Natural killer cell (primary cell): ENCODE measurements around the gene RAI1. TPM values are rescaled to one million over a fixed set of nuclear protein-coding genes. Genes with fewer than 3 reads are reported as not detected.
A peak's percentile ranks its signal among the peaks of the same experiment; 100 is the strongest.

Source experiments
- ATAC-seq, 3 donors: fragments of 150-1000 bp in 2 of 3; fragments of 200-7000 bp in 1 of 3; cut with Tn5 transposase; 1 replicate in 1 of 3; 2 replicates in 2 of 3; pipeline ENCODE4 v1.10.0; 2021; ENCODE audit warnings: mild to moderate bottlenecking in 2 of 3, moderate library complexity in 2 of 3
- DNase-seq, 2 donors: peaks; one replicate each; pipeline versions ENCODE4 v3.0.0 to v3.0.0-alpha.2; 2013 to 2021; ENCODE audit warnings: mixed read lengths in 1 of 2
- H3K27ac ChIP-seq: one replicate; pipeline ENCODE4 v1.5.1; 2013; ENCODE audit warnings: mild to moderate bottlenecking, low read length
- H3K27me3 ChIP-seq: one replicate; pipeline ENCODE4 v1.6.1; 2013; ENCODE audit warnings: low read length; ENCODE audit not compliant: control insufficient read depth, insufficient read depth
- H3K36me3 ChIP-seq: one replicate; pipeline ENCODE4 v1.6.1; 2013; ENCODE audit warnings: low read length; ENCODE audit not compliant: control insufficient read depth, insufficient read depth
- H3K4me1 ChIP-seq: one replicate; pipeline ENCODE4 v1.6.1; 2013; ENCODE audit warnings: low read length; ENCODE audit not compliant: control insufficient read depth, insufficient read depth
- H3K4me3 ChIP-seq: one replicate; pipeline ENCODE4 v1.5.1; 2013; ENCODE audit warnings: low read length
- H3K9me3 ChIP-seq: one replicate; pipeline ENCODE4 v1.6.1; 2013; ENCODE audit warnings: low read length; ENCODE audit not compliant: control insufficient read depth, insufficient read depth
- H3K27ac Mint-ChIP-seq, 2 donors: one replicate each; pipeline ENCODE4 v1.8.0; 2022; ENCODE audit warnings: mild to moderate bottlenecking in 2 of 2, mixed read lengths in 2 of 2, moderate library complexity in 1 of 2
- H3K27me3 Mint-ChIP-seq, 2 donors: one replicate each; pipeline ENCODE4 v1.8.0; 2022; ENCODE audit warnings: low read depth in 2 of 2, mixed read lengths in 2 of 2
- H3K36me3 Mint-ChIP-seq: one replicate; pipeline ENCODE4 v1.8.0; 2022; ENCODE audit warnings: mixed read lengths
- H3K4me1 Mint-ChIP-seq, 2 donors: one replicate each; pipeline ENCODE4 v1.8.0; 2022; ENCODE audit warnings: mixed read lengths in 2 of 2
- H3K4me3 Mint-ChIP-seq: one replicate; pipeline ENCODE4 v1.8.0; 2022; ENCODE audit warnings: mild to moderate bottlenecking, moderate library complexity, mixed read lengths
- H3K9me3 Mint-ChIP-seq, 2 donors: one replicate each; pipeline ENCODE4 v1.8.0; 2022; ENCODE audit warnings: mixed read lengths in 2 of 2
- WGBS: methylation state at CpG from one replicate; pipeline ENCODE4 v1.1.7; 2013; ENCODE audit warnings: missing lambda C conversion rate; ENCODE audit not compliant: insufficient coverage; 5-methylcytosine and 5-hydroxymethylcytosine counted together
- intact Hi-C: fragments of 100-400 bp; cut with micrococcal nuclease; formaldehyde crosslinking; loops from one replicate; pipeline ENCODE4 v1.14.2; 2022
- total RNA-seq, 4 donors: library from RNA; stranded (reverse); fragments of 120-200 nt in 1 of 4; gene quantifications; one replicate each; pipeline versions ENCODE4 v1.2.3 to v1.2.4, GENCODE V29; 2013 to 2022
- TF ChIP-seq, protein P1 (sequence below): fragments of 200-600 bp; IDR thresholded peaks from one replicate; pipeline ENCODE4 v1.8.0; 2022; ENCODE audit warnings: antibody characterized with exemption

The RAI1 gene
- total RNA-seq, 3 donors from 2014 or later (not counting 1 experiment from before 2014, with no cell fraction given) = 39.8 to 55.0 (median 49.4) TPM

DNA sequence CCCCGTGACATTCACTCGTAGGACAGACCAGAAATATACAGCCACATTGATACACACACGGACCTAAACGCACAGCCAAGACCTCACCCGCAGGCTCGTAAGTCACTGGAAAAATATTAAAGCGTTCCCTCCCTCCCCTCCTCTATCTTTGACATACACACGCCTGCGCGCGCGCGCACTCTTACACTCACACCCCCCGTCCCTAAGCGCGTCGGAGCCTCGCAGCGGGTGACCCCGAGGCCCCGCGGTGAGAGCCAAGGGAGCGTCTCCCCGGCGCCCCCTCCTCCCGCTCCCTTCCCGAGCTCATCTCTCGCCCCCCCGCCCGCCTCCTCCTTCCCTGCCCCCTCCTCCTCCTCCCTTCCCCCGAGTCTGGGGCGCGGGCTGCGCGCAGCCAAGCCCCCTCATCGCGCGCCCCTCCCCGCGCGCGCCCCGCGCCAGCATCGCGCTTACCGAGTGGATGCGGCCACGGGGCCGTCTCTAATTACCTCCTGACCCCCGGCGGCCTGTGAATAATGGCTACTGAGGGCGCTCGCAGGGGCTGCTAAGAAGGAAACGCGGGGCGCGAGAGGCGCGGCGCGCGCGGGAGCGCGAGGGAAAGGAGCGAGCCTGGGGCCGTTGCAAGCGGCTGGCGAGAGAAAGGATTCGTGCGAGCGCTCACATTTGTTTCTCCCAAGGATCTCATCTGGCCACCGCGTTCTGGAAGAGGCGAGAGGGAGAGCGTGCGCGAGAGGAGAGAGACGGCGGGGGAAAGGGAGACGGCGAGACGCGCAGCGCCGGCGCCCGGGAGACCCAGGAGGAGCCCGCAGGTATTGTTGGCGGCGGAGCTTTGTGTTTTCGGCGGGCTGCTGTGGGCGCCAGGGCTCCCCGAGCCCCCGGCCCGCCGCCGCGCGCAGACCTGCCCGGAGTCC, 42.4 kb downstream of the RAI1 start:
- intact Hi-C loops = loop anchor here (5.0 kb wide), 1 partner anchor 44 kb away; no protein-coding TSS in a partner anchor
- 1% methylated on average over 101 of the region's 103 CpGs for WGBS

DNA sequence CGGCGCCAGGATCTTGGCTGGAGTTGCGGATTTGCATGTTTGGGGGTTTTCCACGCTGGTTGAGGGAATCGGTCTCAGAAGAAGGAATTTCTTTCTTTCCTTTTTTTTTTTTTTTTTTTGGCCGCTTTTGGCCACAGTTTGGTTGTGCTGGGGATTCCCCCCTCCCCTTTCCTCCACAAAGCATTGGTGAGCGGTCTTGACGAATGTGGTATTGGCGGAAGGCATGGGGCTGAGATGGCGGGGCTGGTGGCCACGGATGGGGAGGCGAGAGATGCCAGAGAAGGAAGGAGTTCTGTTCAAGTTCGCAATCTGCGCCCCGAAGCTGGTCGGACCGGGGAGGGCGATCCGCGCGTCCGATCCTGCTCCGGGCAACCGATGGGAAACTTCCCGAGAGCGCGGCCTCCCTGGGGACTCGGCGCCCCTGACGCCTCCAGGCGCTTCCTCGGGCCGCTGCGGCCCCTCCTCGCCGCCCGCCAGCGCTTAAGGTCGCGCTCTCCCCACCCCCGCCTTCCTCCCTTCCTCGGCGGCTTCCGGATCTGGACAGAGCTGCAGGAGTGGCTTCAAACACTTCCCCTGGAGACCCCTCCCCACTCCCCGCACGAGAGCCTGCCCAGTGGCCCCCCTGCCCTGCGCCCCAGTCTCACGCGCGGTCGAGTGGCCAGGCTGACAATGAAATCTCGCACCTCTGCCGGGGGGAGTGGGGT, 43.2 kb downstream of the RAI1 start:
- TF ChIP-seq, protein P1, sequence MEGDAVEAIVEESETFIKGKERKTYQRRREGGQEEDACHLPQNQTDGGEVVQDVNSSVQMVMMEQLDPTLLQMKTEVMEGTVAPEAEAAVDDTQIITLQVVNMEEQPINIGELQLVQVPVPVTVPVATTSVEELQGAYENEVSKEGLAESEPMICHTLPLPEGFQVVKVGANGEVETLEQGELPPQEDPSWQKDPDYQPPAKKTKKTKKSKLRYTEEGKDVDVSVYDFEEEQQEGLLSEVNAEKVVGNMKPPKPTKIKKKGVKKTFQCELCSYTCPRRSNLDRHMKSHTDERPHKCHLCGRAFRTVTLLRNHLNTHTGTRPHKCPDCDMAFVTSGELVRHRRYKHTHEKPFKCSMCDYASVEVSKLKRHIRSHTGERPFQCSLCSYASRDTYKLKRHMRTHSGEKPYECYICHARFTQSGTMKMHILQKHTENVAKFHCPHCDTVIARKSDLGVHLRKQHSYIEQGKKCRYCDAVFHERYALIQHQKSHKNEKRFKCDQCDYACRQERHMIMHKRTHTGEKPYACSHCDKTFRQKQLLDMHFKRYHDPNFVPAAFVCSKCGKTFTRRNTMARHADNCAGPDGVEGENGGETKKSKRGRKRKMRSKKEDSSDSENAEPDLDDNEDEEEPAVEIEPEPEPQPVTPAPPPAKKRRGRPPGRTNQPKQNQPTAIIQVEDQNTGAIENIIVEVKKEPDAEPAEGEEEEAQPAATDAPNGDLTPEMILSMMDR = no peak
- no peak overlapping the region for H3K27ac ChIP-seq
- Mint-ChIP-seq H3K27ac (peak overlapping the region; percentile 50 to 85), H3K9me3 (no peaks in the 10 kb centered on the region), H3K36me3 (no peaks in the 10 kb centered on the region), H3K4me3 (peak overlapping the region; percentile 97), H3K27me3 (peaks cover 21% of the 10 kb centered on the region in 2 donors), H3K4me1 (peaks cover 38 to 46% of the 10 kb centered on the region in 2 donors)
- peaks cover 2% of the 10 kb centered on the region for H3K36me3 ChIP-seq
- no peaks in the 10 kb centered on the region for H3K9me3 ChIP-seq
- peak overlapping the region; percentile 48 for H3K4me3 ChIP-seq
- intact Hi-C loops = loop anchor here (5.0 kb wide), 1 partner anchor 43 kb away; no protein-coding TSS in a partner anchor
- peaks cover 41% of the 10 kb centered on the region for H3K4me1 ChIP-seq
- 2% methylated on average over 50 of the region's 53 CpGs for WGBS
- peak in 2 of 3 donors; percentile 59 to 72 for ATAC-seq
- peaks cover 8% of the 10 kb centered on the region for H3K27me3 ChIP-seq
- DNase-seq = peak; percentile 28 to 40

More for the DNA sequence above, 42.4 kb downstream of the RAI1 start:
- ATAC-seq (peak in 2 of 3 donors; percentile 59 to 66), DNase-seq (peak in 1 of 2 donors; percentile 59)
- Mint-ChIP-seq H3K36me3 (no peaks in the 10 kb centered on the region), H3K27me3 (peaks cover 21 to 25% of the 10 kb centered on the region in 2 donors), H3K9me3 (no peaks in the 10 kb centered on the region), H3K4me1 (peaks cover 39 to 48% of the 10 kb centered on the region in 2 donors), H3K27ac (peak overlapping the region; percentile 50 to 85), H3K4me3 (peak overlapping the region; percentile 97)
- H3K27me3 ChIP-seq = peaks cover 8% of the 10 kb centered on the region
- H3K27ac ChIP-seq = no peak overlapping the region
- H3K4me3 ChIP-seq = peak overlapping the region; percentile 46
- TF ChIP-seq, protein P1 = no peak
- no peaks in the 10 kb centered on the region for H3K9me3 ChIP-seq
- H3K4me1 ChIP-seq = peaks cover 38% of the 10 kb centered on the region
- H3K36me3 ChIP-seq = peaks cover 2% of the 10 kb centered on the region

DNA sequence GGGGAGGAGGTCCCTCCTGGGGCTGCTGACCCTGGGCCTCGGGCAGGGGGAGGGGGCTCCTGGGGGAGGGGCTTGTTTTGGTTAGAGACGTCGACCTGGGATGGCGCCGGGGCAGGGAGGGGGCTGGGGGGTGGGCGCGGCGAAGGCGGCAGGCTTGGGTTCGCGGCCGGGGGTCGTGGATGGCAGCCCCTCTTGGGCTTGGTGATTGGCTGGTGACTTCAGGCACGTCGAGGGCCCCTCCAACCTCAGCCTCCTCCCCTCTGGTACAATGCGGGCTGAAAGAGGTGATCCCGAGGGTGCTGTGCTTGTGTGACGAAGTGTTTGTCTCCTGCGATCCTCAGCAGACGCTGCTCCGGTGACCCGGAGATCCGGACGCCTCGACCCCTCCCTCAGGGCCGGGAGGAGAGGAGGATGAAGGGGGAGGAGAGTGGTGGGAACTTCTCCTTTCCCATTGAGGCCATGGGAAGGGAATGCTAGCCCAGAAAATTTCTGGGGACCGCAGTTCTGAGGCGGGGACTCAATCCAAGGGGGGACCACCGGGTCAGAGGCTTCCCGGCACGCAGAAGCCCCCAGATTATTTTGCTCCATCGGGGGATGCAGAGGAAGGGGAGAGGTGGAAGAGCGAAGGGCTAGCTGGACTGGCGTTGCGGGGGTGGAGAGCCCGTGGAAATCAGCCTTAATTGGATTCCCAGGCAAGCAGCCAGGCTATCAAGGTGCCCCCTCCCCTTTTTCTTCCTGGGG, 43.9 kb downstream of the RAI1 start:
- Histone ChIP-seq H3K27me3 (peaks cover 8% of the 10 kb centered on the region), H3K4me1 (peaks cover 42% of the 10 kb centered on the region), H3K9me3 (no peaks in the 10 kb centered on the region), H3K27ac (no peak overlapping the region), H3K4me3 (peak overlapping the region; percentile 48), H3K36me3 (peaks cover 2% of the 10 kb centered on the region)
- DNase-seq = no peak
- no peaks in the 10 kb centered on the region for H3K36me3 Mint-ChIP-seq
- peaks cover 21% of the 10 kb centered on the region in 2 donors for H3K27me3 Mint-ChIP-seq
- WGBS = 45% methylated on average over 36 of the region's 36 CpGs
- H3K4me1 Mint-ChIP-seq = peaks cover 41 to 51% of the 10 kb centered on the region in 2 donors
- H3K27ac Mint-ChIP-seq = no peak overlapping the region
- ATAC-seq = no peak
- intact Hi-C loops = no loop called here
- H3K9me3 Mint-ChIP-seq = no peaks in the 10 kb centered on the region
- peak overlapping the region; percentile 60 for H3K4me3 Mint-ChIP-seq
- TF ChIP-seq, protein P1 = no peak
